Activated CD8-positive, alpha-beta T cell treated with anti-CD3 and anti-CD28 coated beads for 36 hours (primary cell): ENCODE data around the gene TNIK. TPM values are rescaled to one million over a fixed set of nuclear protein-coding genes. Genes with fewer than 3 reads are reported as not detected.

ENCODE experiments used
- ATAC-seq: fragments of 200-7000 bp; cut with Tn5 transposase; one replicate; pipeline ENCODE4 v1.10.0; 2021; ENCODE audit warnings: mild to moderate bottlenecking, moderate library complexity
- CTCF ChIA-PET: fragments of 350-600 bp; sonication (Branson Sonifier 250); formaldehyde crosslinking; loops from one replicate; lab custom pipeline; 2021; ENCODE audit warnings: antibody characterized with exemption; lab: Charles Lee
- POLR2A ChIA-PET: fragments of 350-600 bp; sonication (Branson Sonifier 250); formaldehyde crosslinking; loops from one replicate; lab custom pipeline; 2021; ENCODE audit warnings: antibody characterized with exemption; lab: Charles Lee
- DNase-seq: peaks from one replicate; pipeline ENCODE4 v3.0.0-alpha.2; 2020
- H3K27ac Mint-ChIP-seq: one replicate; pipeline ENCODE4 v1.8.0; 2021; ENCODE audit warnings: mild to moderate bottlenecking, mixed read lengths
- H3K27me3 Mint-ChIP-seq: one replicate; pipeline ENCODE4 v1.8.0; 2021; ENCODE audit warnings: mixed read lengths
- H3K36me3 Mint-ChIP-seq: one replicate; pipeline ENCODE4 v1.8.0; 2021; ENCODE audit warnings: low read depth, mixed read lengths
- H3K4me1 Mint-ChIP-seq: one replicate; pipeline ENCODE4 v1.8.0; 2021; ENCODE audit warnings: low read depth, mixed read lengths
- H3K4me3 Mint-ChIP-seq: one replicate; pipeline ENCODE4 v1.8.0; 2021; ENCODE audit warnings: mild to moderate bottlenecking, moderate library complexity, mixed read lengths
- H3K9me3 Mint-ChIP-seq: one replicate; pipeline ENCODE4 v1.8.0; 2021; ENCODE audit warnings: mixed read lengths
- intact Hi-C: fragments of 100-400 bp; cut with micrococcal nuclease; formaldehyde crosslinking; loops from one replicate; pipeline ENCODE4 v1.10.0; 2022
- total RNA-seq, 2 experiments: library from RNA; stranded (reverse); gene quantifications; one replicate each; pipeline ENCODE4 v1.2.3, GENCODE V29; 2021
- TF ChIP-seq, protein P1 (sequence below): fragments of 200-600 bp; IDR thresholded peaks from one replicate; pipeline ENCODE4 v1.8.0; 2022; ENCODE audit warnings: antibody characterized with exemption, mild to moderate bottlenecking

Gene TNIK
- total RNA-seq, 2 experiments from 2014 or later = 25.1 to 28.8 TPM

DNA sequence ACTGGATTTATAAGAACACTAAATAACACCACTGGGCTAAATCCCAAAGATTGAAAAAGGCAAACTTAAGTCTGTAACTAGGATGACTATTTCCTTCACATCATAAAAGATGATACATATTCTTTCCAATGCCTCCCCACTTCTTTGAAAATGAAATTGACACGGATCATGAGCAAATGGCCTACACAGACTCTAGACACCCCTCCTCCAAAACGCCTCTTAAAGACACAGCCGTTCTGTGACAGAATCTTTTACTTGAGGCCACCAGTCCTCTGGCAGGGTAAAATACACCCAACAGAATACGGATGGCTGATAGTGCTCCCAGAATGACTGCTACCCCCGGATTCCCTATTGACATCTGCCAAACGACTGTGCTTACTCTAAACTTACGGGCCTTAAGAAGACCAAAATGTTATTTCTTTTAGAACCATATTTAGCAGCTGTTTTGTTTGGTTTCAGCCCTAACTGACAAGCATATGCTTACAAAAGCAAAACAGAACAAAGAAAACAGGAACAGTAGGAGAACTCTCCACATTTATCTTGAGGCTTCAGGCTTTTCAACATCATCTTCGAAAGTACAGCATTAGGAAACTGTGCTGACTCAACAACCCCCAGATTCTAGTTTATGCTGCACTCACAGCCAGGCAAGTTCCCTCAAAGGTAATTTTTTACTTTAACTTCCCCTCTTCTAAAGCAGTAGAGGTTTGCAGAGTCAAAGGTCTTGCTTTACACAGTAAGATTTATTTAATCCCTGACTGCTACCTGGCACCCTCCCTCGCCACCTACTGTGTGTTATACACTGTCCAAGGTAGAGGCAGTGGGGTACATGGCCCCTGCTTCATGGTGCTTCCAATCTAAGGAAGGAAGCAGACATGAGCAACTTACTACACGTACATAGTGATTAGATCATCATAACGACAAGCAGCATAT lies 84.3 kb downstream of the TNIK start:
- Mint-ChIP-seq H3K27ac (no peak overlapping the region), H3K9me3 (no peaks in the 10 kb centered on the region), H3K4me3 (no peak overlapping the region), H3K27me3 (no peaks in the 10 kb centered on the region), H3K36me3 (no peaks in the 10 kb centered on the region), H3K4me1 (peaks cover 24% of the 10 kb centered on the region)
- ATAC-seq (peak; percentile 47), DNase-seq (no peak)
- POLR2A ChIA-PET = no interaction called here
- intact Hi-C loops = no loop called here
- TF ChIP-seq, protein P1, sequence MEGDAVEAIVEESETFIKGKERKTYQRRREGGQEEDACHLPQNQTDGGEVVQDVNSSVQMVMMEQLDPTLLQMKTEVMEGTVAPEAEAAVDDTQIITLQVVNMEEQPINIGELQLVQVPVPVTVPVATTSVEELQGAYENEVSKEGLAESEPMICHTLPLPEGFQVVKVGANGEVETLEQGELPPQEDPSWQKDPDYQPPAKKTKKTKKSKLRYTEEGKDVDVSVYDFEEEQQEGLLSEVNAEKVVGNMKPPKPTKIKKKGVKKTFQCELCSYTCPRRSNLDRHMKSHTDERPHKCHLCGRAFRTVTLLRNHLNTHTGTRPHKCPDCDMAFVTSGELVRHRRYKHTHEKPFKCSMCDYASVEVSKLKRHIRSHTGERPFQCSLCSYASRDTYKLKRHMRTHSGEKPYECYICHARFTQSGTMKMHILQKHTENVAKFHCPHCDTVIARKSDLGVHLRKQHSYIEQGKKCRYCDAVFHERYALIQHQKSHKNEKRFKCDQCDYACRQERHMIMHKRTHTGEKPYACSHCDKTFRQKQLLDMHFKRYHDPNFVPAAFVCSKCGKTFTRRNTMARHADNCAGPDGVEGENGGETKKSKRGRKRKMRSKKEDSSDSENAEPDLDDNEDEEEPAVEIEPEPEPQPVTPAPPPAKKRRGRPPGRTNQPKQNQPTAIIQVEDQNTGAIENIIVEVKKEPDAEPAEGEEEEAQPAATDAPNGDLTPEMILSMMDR = no peak
- CTCF ChIA-PET = interaction anchor here (0.8 kb wide), 1 partner anchor 13 kb away, joined by 3 read pairs; no protein-coding TSS in a partner anchor

DNA sequence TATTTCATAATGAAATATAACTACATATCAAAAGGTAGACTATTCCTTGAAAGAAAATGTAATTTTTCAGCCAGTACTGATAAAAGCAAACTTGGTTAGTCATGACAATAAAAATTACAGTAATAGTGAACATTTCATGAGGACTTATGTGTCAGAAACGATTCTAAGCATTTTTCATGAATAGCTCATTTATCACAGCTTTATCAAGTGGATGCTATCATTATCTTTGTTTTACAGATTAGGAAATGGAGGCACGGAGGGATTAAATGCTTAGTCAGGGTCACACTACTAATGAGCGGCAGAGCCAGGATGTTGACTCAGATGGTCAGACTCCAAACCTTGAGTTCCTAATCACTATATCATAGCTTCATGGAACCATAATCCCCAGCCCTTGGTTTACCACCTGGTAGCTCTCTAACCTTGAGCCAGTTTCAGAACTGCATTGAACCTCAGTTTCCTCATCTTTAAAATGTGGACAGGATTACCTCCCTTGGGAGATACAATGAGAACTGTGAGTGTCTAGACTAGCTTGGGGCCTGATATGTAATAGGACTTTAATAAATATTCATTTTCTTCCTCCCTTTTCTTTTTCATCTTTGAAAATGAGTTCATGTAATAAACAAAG lies 85.4 kb downstream of the TNIK start:
- Mint-ChIP-seq H3K4me3 (no peak overlapping the region), H3K27ac (no peak overlapping the region), H3K9me3 (no peaks in the 10 kb centered on the region), H3K27me3 (no peaks in the 10 kb centered on the region), H3K36me3 (no peaks in the 10 kb centered on the region), H3K4me1 (peaks cover 29% of the 10 kb centered on the region)
- ATAC-seq (no peak), DNase-seq (no peak)
- intact Hi-C loops = no loop called here
- POLR2A ChIA-PET = interaction anchor here (1.2 kb wide), 1 partner anchor 46 kb away, joined by 3 read pairs; no protein-coding TSS in a partner anchor
- TF ChIP-seq, protein P1 = no peak
- CTCF ChIA-PET = interaction anchor here (0.8 to 1.1 kb wide), 2 partner anchors 10 to 12 kb away, joined by 3 read pairs; no protein-coding TSS in a partner anchor

- H3K27me3 Mint-ChIP-seq = no peaks in the 10 kb centered on the region
- POLR2A ChIA-PET = interaction anchor here (1.2 kb wide), 1 partner anchor 45 kb away, joined by 3 read pairs; no protein-coding TSS in a partner anchor
These were observed 85.9 kb downstream of the TNIK start for GRCh38 chr3:171374260-171374659.

GRCh38 chr3:171373711-171374110 lies 86.5 kb downstream of the TNIK start:
- intact Hi-C loops = no loop called here
- ChIA-PET POLR2A (interaction anchor here (1.2 kb wide), 1 partner anchor 45 kb away, joined by 3 read pairs; no protein-coding TSS in a partner anchor), CTCF (no interaction called here)
- no peak overlapping the region for H3K27ac Mint-ChIP-seq
- no peaks in the 10 kb centered on the region for H3K9me3 Mint-ChIP-seq
- TF ChIP-seq, protein P1 = no peak
- peaks cover 34% of the 10 kb centered on the region for H3K4me1 Mint-ChIP-seq
- H3K27me3 Mint-ChIP-seq = no peaks in the 10 kb centered on the region
- no peak overlapping the region for H3K4me3 Mint-ChIP-seq
- H3K36me3 Mint-ChIP-seq = peaks cover 5% of the 10 kb centered on the region
- DNase-seq (no peak), ATAC-seq (no peak)

More at GRCh38 chr3:171374260-171374659, 85.9 kb downstream of the TNIK start:
- H3K27ac Mint-ChIP-seq = no peak overlapping the region
- H3K9me3 Mint-ChIP-seq = no peaks in the 10 kb centered on the region
- peaks cover 29% of the 10 kb centered on the region for H3K4me1 Mint-ChIP-seq
- CTCF ChIA-PET = interaction anchor here (1.1 kb wide), 1 partner anchor 11 kb away, joined by 3 read pairs; no protein-coding TSS in a partner anchor
- intact Hi-C loops = no loop called here
- TF ChIP-seq, protein P1 = no peak
- H3K36me3 Mint-ChIP-seq = no peaks in the 10 kb centered on the region
- ATAC-seq (no peak), DNase-seq (no peak)
- H3K4me3 Mint-ChIP-seq = no peak overlapping the region
